Ishikawa (cell line): ENCODE data around the gene DIP2A.

Experiments used
- CEBPB ChIP-seq: IDR thresholded peaks from 2 replicates; pipeline ENCODE4 v1.6.1; 2012
- CREB1 ChIP-seq: IDR thresholded peaks from 2 replicates; pipeline ENCODE4 v1.6.1; 2012; ENCODE audit warnings: low read depth
- EGR1 ChIP-seq: IDR thresholded peaks from 2 replicates; pipeline ENCODE4 v1.6.1; 2012
- EP300 ChIP-seq: IDR thresholded peaks from 2 replicates; pipeline ENCODE4 v1.6.1; 2012; ENCODE audit warnings: borderline replicate concordance
- FOXM1 ChIP-seq: IDR thresholded peaks from 2 replicates; pipeline ENCODE4 v1.6.1; 2012; ENCODE audit warnings: low read depth, borderline replicate concordance
- MAX ChIP-seq: IDR thresholded peaks from 2 replicates; pipeline ENCODE4 v1.6.1; 2012
- NFIC ChIP-seq: IDR thresholded peaks from 2 replicates; pipeline ENCODE4 v1.6.1; 2012
- RAD21 ChIP-seq: IDR thresholded peaks from 2 replicates; pipeline ENCODE4 v1.6.1; 2012; ENCODE audit warnings: low read depth
- TAF1 ChIP-seq: IDR thresholded peaks from 2 replicates; pipeline ENCODE4 v1.6.1; 2012; ENCODE audit warnings: low read depth, mild to moderate bottlenecking
- TCF12 ChIP-seq: IDR thresholded peaks from 2 replicates; pipeline ENCODE4 v1.6.1; 2012; ENCODE audit warnings: low read depth
- TEAD4 ChIP-seq: IDR thresholded peaks from 2 replicates; pipeline ENCODE4 v1.6.1; 2012
- USF1 ChIP-seq: IDR thresholded peaks from 2 replicates; pipeline ENCODE4 v1.6.1; 2012
- YY1 ChIP-seq: IDR thresholded peaks from 2 replicates; pipeline ENCODE4 v1.6.1; 2012; ENCODE audit warnings: low read depth
- ZBTB7A ChIP-seq: IDR thresholded peaks from 2 replicates; pipeline ENCODE4 v1.6.1; 2012; ENCODE audit warnings: low read depth
- TF ChIP-seq, protein P1 (sequence below): IDR thresholded peaks from 2 replicates; pipeline ENCODE4 v1.6.1; 2012; ENCODE audit warnings: low read depth, mild to moderate bottlenecking

DIP2A gene

GRCh38 chr21:46437511-46437910 is 21.2 kb upstream of the DIP2A start:
- TF ChIP-seq CREB1 (no peak), EP300 (no peak), EGR1 (no peak), TEAD4 (no peak), TAF1 (no peak), MAX (no peak), TCF12 (no peak), FOXM1 (no peak), USF1 (no peak), NFIC (no peak), CEBPB (no peak), RAD21 (no peak), ZBTB7A (no peak), YY1 (no peak)
- TF ChIP-seq, protein P1, sequence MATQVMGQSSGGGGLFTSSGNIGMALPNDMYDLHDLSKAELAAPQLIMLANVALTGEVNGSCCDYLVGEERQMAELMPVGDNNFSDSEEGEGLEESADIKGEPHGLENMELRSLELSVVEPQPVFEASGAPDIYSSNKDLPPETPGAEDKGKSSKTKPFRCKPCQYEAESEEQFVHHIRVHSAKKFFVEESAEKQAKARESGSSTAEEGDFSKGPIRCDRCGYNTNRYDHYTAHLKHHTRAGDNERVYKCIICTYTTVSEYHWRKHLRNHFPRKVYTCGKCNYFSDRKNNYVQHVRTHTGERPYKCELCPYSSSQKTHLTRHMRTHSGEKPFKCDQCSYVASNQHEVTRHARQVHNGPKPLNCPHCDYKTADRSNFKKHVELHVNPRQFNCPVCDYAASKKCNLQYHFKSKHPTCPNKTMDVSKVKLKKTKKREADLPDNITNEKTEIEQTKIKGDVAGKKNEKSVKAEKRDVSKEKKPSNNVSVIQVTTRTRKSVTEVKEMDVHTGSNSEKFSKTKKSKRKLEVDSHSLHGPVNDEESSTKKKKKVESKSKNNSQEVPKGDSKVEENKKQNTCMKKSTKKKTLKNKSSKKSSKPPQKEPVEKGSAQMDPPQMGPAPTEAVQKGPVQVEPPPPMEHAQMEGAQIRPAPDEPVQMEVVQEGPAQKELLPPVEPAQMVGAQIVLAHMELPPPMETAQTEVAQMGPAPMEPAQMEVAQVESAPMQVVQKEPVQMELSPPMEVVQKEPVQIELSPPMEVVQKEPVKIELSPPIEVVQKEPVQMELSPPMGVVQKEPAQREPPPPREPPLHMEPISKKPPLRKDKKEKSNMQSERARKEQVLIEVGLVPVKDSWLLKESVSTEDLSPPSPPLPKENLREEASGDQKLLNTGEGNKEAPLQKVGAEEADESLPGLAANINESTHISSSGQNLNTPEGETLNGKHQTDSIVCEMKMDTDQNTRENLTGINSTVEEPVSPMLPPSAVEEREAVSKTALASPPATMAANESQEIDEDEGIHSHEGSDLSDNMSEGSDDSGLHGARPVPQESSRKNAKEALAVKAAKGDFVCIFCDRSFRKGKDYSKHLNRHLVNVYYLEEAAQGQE, result no peak

DNA sequence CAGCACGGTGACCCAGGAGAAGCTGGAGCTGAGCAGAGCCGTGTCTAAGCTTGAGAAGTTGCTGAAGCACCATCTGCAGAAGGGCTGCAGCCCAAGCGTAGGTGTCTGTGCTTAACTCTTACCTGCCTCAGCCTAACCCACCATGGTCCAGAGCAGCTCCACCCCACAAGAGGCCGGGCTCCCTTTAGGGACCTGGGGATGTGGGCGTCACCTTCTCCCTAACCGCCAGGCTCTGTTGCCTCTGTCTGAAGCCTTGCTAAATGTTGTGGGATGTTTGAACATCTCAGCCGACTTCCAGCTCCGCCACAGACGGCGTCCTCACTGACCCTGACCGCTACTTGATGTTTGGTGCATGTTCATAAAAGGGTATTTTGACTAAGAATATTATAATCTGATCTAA is 20.4 kb upstream of the DIP2A start:
- TF ChIP-seq USF1 (no peak), FOXM1 (no peak), ZBTB7A (no peak), EP300 (no peak), CREB1 (no peak), EGR1 (no peak)

DNA sequence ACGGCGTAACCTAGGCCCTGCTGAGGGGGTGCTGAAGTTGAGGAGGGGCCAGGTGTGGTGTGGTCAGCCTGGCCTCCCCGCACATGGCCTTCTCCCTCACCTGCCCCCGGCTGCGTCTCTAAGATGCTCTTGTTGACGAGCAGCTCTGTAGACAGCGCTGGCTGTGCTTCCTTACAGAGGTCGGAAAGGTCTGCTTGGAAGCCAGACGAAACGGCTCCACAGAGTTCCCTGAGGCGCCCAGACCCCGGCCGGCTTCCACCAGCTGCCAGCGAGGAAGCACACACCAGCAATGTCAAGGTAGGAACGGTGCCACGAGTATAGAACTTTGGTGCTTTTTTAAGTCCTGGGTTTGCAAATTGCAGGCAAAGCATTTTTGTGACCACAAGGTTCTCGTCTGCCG is 18.8 kb upstream of the DIP2A start:
- TF ChIP-seq MAX (no peak), YY1 (no peak), ZBTB7A (no peak), CREB1 (no peak), USF1 (no peak), TEAD4 (no peak)

- TF ChIP-seq, protein P1, result no peak
- TF ChIP-seq TEAD4 (no peak), EP300 (no peak)
These were observed 17.4 kb upstream of the DIP2A start for GRCh38 chr21:46441331-46441730.

DNA sequence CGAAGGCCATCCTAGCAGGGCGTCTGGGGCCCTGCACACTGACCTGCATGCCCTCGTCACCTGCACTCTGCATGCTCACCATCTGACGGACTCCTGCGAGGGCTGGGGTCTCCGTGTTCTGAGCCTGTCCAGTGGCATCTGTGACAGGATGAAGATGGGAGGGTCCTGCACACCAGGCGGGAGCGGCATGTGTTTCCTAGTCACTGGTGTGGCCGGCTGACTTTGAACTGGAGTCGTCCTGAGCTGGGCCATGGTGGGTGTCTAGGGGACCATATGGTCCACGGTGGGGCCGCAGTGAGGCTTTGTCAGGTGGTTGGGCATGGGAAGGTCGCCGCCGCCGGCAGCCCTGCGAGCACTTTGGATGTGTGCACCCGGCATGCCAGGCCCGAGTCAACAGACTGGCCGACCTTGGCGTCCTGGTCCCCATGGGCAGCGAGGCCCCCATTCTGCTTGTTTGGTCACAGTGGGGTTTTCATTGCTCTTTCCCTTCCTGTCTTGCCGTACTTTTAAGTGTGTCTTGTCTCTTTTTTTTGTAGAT is 16.7 kb upstream of the DIP2A start:
- TF ChIP-seq YY1 (no peak), ZBTB7A (no peak), CEBPB (no peak), FOXM1 (no peak), TEAD4 (no peak), EGR1 (no peak), CREB1 (no peak), TAF1 (no peak), TCF12 (no peak), NFIC (no peak), EP300 (no peak), RAD21 (no peak), MAX (no peak), USF1 (no peak)
- TF ChIP-seq, protein P1, result no peak
